GM13977 (cell line): Measurements from ENCODE around the gene FCMR.

Source experiments
- DNase-seq: peaks from one replicate; pipeline ENCODE4 v3.0.0; 2012; ENCODE audit warnings: low spot score
- in situ Hi-C: fragments of 300-500 bp; cut with MboI; formaldehyde crosslinking; loops from one replicate; pipeline ENCODE4 v1.12.0; 2022; ENCODE audit warnings: low sequenced_read_pairs, low pct_unique_long_range_greater_than_20kb, mixed read lengths, inconsistent platforms; ENCODE audit not compliant: unreplicated experiment
- TF ChIP-seq, protein P1 (sequence below): IDR thresholded peaks from 2 replicates; pipeline ENCODE4 v1.5.1; 2012; ENCODE audit warnings: mild to moderate bottlenecking, control low read depth; ENCODE audit not compliant: insufficient read depth; ENCODE audit errors: extremely low read depth, missing control alignments

The FCMR gene

DNA sequence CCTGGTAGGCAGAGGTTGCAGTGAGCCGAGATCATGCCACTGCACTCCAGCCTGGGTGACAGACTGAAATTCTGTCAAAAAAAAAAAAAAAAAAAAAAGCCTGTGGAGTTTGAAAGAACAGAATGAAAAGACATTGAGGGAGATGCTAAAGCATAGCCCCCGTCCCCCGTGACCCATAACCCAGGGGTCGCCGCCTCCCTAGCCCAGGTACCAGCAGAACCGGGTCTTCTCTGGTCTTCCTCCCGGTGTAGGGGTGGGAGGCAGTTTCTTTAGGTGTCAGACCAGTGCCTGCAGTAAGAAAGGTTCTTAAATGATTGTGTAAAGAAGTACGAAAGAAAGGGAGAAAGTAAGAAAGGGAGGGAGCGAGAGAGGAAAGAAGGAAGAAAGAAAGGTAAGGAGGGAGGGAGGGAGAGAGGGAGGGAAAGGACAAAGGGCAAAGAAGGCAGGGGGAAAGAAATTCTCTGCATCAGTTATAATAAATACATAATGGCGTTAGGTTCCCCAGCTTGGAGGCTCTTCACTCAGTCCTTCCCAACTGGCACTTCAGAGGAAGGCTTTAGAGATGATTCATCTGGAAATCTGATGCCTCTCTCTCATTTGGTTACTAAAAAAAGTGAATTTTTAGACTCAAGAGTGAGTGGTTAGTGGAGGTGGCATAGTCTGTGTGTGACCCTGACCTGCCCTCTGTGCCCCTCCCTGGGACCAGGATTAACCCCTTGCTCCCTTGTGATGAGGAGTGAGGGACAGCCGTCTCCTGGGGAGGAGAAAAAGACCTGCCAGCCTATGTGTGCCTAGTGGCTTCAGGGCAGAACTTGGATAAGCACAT, 23.4 kb downstream of the FCMR start:
- in situ Hi-C loops: no loop called here
- no peak for DNase-seq
- TF ChIP-seq, protein P1, sequence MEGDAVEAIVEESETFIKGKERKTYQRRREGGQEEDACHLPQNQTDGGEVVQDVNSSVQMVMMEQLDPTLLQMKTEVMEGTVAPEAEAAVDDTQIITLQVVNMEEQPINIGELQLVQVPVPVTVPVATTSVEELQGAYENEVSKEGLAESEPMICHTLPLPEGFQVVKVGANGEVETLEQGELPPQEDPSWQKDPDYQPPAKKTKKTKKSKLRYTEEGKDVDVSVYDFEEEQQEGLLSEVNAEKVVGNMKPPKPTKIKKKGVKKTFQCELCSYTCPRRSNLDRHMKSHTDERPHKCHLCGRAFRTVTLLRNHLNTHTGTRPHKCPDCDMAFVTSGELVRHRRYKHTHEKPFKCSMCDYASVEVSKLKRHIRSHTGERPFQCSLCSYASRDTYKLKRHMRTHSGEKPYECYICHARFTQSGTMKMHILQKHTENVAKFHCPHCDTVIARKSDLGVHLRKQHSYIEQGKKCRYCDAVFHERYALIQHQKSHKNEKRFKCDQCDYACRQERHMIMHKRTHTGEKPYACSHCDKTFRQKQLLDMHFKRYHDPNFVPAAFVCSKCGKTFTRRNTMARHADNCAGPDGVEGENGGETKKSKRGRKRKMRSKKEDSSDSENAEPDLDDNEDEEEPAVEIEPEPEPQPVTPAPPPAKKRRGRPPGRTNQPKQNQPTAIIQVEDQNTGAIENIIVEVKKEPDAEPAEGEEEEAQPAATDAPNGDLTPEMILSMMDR: no peak

DNA sequence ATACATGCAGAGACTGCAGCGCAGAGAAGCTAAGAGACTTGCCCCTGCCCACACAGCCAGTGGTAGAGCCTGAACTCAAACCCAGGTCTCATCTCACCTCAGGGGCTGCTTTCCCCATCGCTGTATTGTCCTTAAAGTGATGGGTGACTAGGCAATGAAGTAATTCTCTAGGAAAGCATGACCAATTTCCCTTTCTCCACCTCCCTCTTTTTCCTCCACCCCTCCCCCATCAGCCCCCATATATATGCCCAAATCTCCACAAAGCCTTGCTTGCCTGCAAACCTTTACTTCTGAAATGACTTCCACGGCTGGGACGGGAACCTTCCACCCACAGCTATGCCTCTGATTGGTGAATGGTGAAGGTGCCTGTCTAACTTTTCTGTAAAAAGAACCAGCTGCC, 24.6 kb downstream of the FCMR start, which contains the start of gene IL24:
Gene IL24, plus strand, starts transcription at position 269 of the 400 bp plus-strand sequence. CDS start 390 bp downstream, outside the sequence.
- DNase-seq: no peak
- in situ Hi-C loops: no loop called here
- TF ChIP-seq, protein P1: no peak

DNA sequence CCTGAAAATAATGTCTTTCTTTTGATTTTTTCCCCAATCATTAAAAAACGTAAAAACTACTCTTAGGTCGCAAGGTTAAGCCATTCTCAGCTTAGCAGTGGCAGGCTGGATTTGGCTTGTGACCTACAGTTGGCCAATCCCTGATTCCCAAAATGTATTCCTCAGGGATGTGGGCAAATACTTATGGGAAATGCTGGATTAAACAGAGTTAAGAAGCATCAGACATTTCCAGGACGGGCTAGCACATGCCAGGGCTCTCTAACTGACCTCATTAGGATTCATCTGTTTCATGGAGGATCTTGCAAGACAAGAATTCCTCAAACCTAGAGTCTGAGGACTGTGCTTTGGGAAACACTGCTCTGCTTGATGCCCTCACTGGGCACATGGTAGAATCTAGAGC, 25.5 kb downstream of the FCMR start:
- DNase-seq: no peak
- in situ Hi-C loops: no loop called here

DNA sequence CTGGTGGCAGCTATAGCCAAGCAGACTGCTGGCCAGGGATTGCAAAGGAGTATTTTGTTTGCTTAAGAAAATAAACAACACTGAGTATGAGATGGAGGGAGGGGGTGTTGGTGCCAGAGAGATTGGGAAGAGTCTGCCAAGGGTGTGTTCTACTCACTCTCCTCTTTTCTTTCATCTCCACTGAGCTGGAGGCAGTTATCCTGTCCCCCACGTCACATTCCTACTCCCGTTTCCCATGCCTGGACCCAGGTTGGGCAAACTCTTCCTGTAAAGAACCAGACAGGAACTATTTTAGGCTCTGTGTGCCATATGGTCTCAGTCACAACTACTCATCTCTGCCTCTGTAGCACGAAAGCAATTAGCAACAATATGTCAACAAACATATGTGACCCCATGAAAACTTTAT, 25.9 kb downstream of the FCMR start:
- TF ChIP-seq, protein P1: no peak
- in situ Hi-C loops: no loop called here
- no peak for DNase-seq

More for the DNA sequence above, 25.5 kb downstream of the FCMR start:
- TF ChIP-seq, protein P1: no peak

DNA sequence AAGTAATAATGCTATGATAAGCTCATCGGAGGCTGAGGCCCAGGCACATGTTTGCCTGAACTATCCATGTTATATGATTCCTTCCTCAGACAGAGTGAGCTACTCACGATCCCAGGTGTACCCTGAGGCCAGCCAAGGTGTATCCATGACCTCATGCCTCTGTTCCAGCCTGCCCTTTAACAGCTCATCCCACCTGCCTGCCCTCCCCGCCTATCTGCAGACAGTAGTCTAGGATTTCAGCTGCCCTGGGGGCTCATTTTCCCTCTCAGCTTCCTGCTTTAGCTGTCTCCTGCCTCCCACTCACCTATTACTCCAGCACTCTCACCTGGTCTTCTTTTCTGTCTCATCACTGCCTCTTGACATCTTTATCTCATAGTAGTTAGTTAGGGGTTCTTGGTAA, 26.4 kb downstream of the FCMR start:
- no peak for DNase-seq
- in situ Hi-C loops: no loop called here
- TF ChIP-seq, protein P1: no peak

DNA sequence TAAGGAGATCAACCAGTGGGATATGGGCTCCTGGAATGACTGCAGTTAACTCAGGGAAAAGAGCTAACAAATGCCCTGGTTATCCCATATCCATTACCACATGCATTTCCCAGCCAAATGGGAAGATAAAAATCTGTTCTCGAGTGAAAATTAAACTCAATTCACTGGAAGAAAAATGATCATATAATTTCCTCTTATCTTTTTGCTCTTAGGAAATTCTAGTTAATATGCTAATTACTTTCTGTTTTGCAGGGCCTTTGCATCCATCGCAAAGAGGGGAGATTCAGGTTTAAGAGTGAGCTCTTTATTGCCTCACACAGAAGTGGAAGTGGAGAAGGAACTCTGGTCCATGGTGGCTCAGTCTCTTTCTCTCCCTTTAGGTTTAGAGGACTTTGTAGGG, 28.4 kb downstream of the FCMR start:
- in situ Hi-C loops: no loop called here
- TF ChIP-seq, protein P1: no peak
- DNase-seq: no peak
